Activated CD8-positive, alpha-beta T cell treated with anti-CD3 and anti-CD28 coated beads for 36 hours (primary cell): ENCODE results near the gene ANKRD18A. TPM values are rescaled to one million over a fixed set of nuclear protein-coding genes. Genes with fewer than 3 reads are reported as not detected.

ENCODE experiments used
- ATAC-seq: fragments of 200-7000 bp; cut with Tn5 transposase; one replicate; pipeline ENCODE4 v1.10.0; 2021; ENCODE audit warnings: mild to moderate bottlenecking, moderate library complexity
- CTCF ChIA-PET: fragments of 350-600 bp; sonication (Branson Sonifier 250); formaldehyde crosslinking; loops from one replicate; lab custom pipeline; 2021; ENCODE audit warnings: antibody characterized with exemption; lab: Charles Lee
- POLR2A ChIA-PET: fragments of 350-600 bp; sonication (Branson Sonifier 250); formaldehyde crosslinking; loops from one replicate; lab custom pipeline; 2021; ENCODE audit warnings: antibody characterized with exemption; lab: Charles Lee
- DNase-seq: peaks from one replicate; pipeline ENCODE4 v3.0.0-alpha.2; 2020
- H3K27ac Mint-ChIP-seq: one replicate; pipeline ENCODE4 v1.8.0; 2021; ENCODE audit warnings: mild to moderate bottlenecking, mixed read lengths
- H3K27me3 Mint-ChIP-seq: one replicate; pipeline ENCODE4 v1.8.0; 2021; ENCODE audit warnings: mixed read lengths
- H3K36me3 Mint-ChIP-seq: one replicate; pipeline ENCODE4 v1.8.0; 2021; ENCODE audit warnings: low read depth, mixed read lengths
- H3K4me1 Mint-ChIP-seq: one replicate; pipeline ENCODE4 v1.8.0; 2021; ENCODE audit warnings: low read depth, mixed read lengths
- H3K4me3 Mint-ChIP-seq: one replicate; pipeline ENCODE4 v1.8.0; 2021; ENCODE audit warnings: mild to moderate bottlenecking, moderate library complexity, mixed read lengths
- H3K9me3 Mint-ChIP-seq: one replicate; pipeline ENCODE4 v1.8.0; 2021; ENCODE audit warnings: mixed read lengths
- CTCF ChIP-seq: fragments of 200-600 bp; IDR thresholded peaks from one replicate; pipeline ENCODE4 v1.8.0; 2022; ENCODE audit warnings: antibody characterized with exemption, mild to moderate bottlenecking
- intact Hi-C: fragments of 100-400 bp; cut with micrococcal nuclease; formaldehyde crosslinking; loops from one replicate; pipeline ENCODE4 v1.10.0; 2022
- total RNA-seq, 2 experiments: library from RNA; stranded (reverse); gene quantifications; one replicate each; pipeline ENCODE4 v1.2.3, GENCODE V29; 2021

Gene ANKRD18A
- total RNA-seq, 2 experiments from 2014 or later, result 0.85 to 2.3 TPM

- ATAC-seq, result no peak
These were observed 9.1 kb upstream of the ANKRD18A start for GRCh38 chr9:38629511-38629910.

GRCh38 chr9:38626006-38626405, 5.6 kb upstream of the ANKRD18A start:
- Mint-ChIP-seq H3K9me3 (peaks cover 5% of the 10 kb centered on the region), H3K27me3 (peaks cover 34% of the 10 kb centered on the region), H3K4me3 (no peak overlapping the region), H3K27ac (no peak overlapping the region), H3K36me3 (peaks cover 2% of the 10 kb centered on the region), H3K4me1 (peaks cover 5% of the 10 kb centered on the region)
- DNase-seq (no peak), ATAC-seq (no peak)
- POLR2A ChIA-PET, result no interaction called here
- intact Hi-C loops, result no loop called here
- CTCF ChIA-PET, result no interaction called here
- TF ChIP-seq CTCF, result no peak

More at GRCh38 chr9:38629511-38629910, 9.1 kb upstream of the ANKRD18A start:
- no peak for DNase-seq
- Mint-ChIP-seq H3K4me3 (no peak overlapping the region), H3K27ac (no peak overlapping the region), H3K4me1 (no peaks in the 10 kb centered on the region), H3K27me3 (peaks cover 18% of the 10 kb centered on the region), H3K9me3 (no peaks in the 10 kb centered on the region), H3K36me3 (no peaks in the 10 kb centered on the region)
- ChIA-PET POLR2A (no interaction called here), CTCF (no interaction called here)
- intact Hi-C loops, result no loop called here
- no peak for TF ChIP-seq CTCF

- TF ChIP-seq CTCF, result no peak
- no peak overlapping the region for H3K27ac Mint-ChIP-seq
- H3K9me3 Mint-ChIP-seq, result peaks cover 5% of the 10 kb centered on the region
- CTCF ChIA-PET, result interaction anchor here (1.2 kb wide), 1 partner anchor 20 kb away, joined by 3 read pairs; no protein-coding TSS in a partner anchor
- H3K4me3 Mint-ChIP-seq, result peak overlapping the region; percentile 62
- peaks cover 8% of the 10 kb centered on the region for H3K4me1 Mint-ChIP-seq
- intact Hi-C loops, result no loop called here
- H3K36me3 Mint-ChIP-seq, result peaks cover 2% of the 10 kb centered on the region
- POLR2A ChIA-PET, result no interaction called here
- ATAC-seq, result no peak
- H3K27me3 Mint-ChIP-seq, result peaks cover 46% of the 10 kb centered on the region
- no peak for DNase-seq
These were observed 2.6 kb upstream of the ANKRD18A start for GRCh38 chr9:38622951-38623350.

GRCh38 chr9:38622288-38622674, 1.9 kb upstream of the ANKRD18A start:
- no peak for DNase-seq
- ChIA-PET CTCF (interaction anchor here (1.2 kb wide), 1 partner anchor 20 kb away, joined by 3 read pairs; no protein-coding TSS in a partner anchor), POLR2A (no interaction called here)
- intact Hi-C loops, result no loop called here
- peaks cover 2% of the 10 kb centered on the region for H3K36me3 Mint-ChIP-seq
- H3K27ac Mint-ChIP-seq, result no peak overlapping the region
- H3K4me1 Mint-ChIP-seq, result peaks cover 8% of the 10 kb centered on the region
- H3K9me3 Mint-ChIP-seq, result peaks cover 5% of the 10 kb centered on the region
- H3K27me3 Mint-ChIP-seq, result peaks cover 48% of the 10 kb centered on the region
- no peak for TF ChIP-seq CTCF
- H3K4me3 Mint-ChIP-seq, result peak overlapping the region; percentile 62
- ATAC-seq, result no peak

- Mint-ChIP-seq H3K27me3 (peaks cover 46% of the 10 kb centered on the region), H3K4me1 (peaks cover 8% of the 10 kb centered on the region), H3K9me3 (peaks cover 5% of the 10 kb centered on the region), H3K36me3 (peaks cover 2% of the 10 kb centered on the region), H3K4me3 (peak overlapping the region; percentile 78), H3K27ac (no peak overlapping the region)
- CTCF ChIA-PET, result interaction anchor here (0.9 to 2.2 kb wide), 2 partner anchors 20 to 228 kb away, joined by 3 to 8 read pairs; no protein-coding TSS in a partner anchor
- POLR2A ChIA-PET, result no interaction called here
- peak; percentile 55 for DNase-seq
- intact Hi-C loops, result no loop called here
- no peak for TF ChIP-seq CTCF
- ATAC-seq, result peak; percentile 31
These were observed 1.3 kb upstream of the ANKRD18A start for GRCh38 chr9:38621434-38622287.
